ENCODE results near the gene DBH. TPM values are rescaled to one million over a fixed set of nuclear protein-coding genes. Genes with fewer than 3 reads are reported as not detected.

Gene DBH
- total and polyA plus RNA-seq, 10 of the 15 experiments (the other 5 are each of a cell fraction or from before 2014, with no cell fraction given): not detected

DNA sequence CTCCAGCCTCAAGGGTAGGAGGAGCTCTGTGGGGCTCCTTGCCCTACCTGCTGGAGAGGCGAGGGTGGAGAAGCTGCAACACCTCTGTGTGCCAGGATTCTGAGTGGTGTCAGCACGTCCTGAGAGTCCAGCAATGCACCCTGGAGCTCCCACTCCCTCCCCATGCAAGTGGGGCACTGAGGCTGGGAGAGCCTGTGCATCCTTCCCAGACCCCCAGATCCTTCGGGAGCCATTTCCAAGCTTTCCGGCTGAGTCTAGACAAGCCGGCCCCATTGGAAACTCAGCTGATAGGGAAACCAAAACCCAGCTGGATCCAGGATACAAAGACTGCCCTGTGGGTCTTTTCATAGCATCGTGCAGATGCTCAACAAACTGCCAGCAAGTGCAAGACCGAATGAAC is 28.8 kb upstream of the DBH start:
- WGBS (ENCODE audit: insufficient coverage, insufficient replicate concordance, low lambda C conversion rate, missing lambda C conversion rate): 4% methylated on average over 7 of the region's 7 CpGs
- FAIRE-seq (no peak), ATAC-seq (no peak), DNase-seq (ENCODE audit: low read depth, low spot score) (no peak)
- ChIA-PET POLR2A (no interaction called here), SMC1A (ENCODE audit: uncharacterized antibody, unreplicated experiment) (no interaction called here), CTCF (interaction anchor here (1.3 kb wide), 1 partner anchor 19 kb away, joined by 3 read pairs; no protein-coding TSS in a partner anchor), RAD21 (ENCODE audit: unreplicated experiment) (no interaction called here)
- Histone ChIP-seq H3K9ac (ENCODE audit: control insufficient read depth, insufficient read depth, low read length) (no peak overlapping the region), H3K4me2 (ENCODE audit: control insufficient read depth, insufficient read depth) (no peak overlapping the region), H3K36me3 (ENCODE audit: control insufficient read depth in 2 of 2, insufficient read depth in 2 of 2, low read length in 1 of 2) (no peaks in the 10 kb centered on the region), H3K4me1 (ENCODE audit: control insufficient read depth, insufficient read depth, low read length) (no peaks in the 10 kb centered on the region), H3K79me2 (ENCODE audit: control insufficient read depth, insufficient read depth, low read length) (no peaks in the 10 kb centered on the region), H3K27ac (ENCODE audit: control insufficient read depth, insufficient read depth) (no peak overlapping the region), H3K9me3 (replicated peaks; ENCODE audit: control insufficient read depth, insufficient read depth, low read length) (no peaks in the 10 kb centered on the region), H2AFZ (ENCODE audit: control insufficient read depth, low read depth, low read length) (no peak overlapping the region), H3K27me3 (replicated peaks in 1 of 2; ENCODE audit: control insufficient read depth in 2 of 2, insufficient read depth in 2 of 2, low read length in 1 of 2) (peaks cover 0 to 9% of the 10 kb centered on the region in 2 experiments; a peak in 3 of 4 replicates), H3K4me3 (no peak overlapping the region), H4K20me1 (ENCODE audit: control insufficient read depth, insufficient read depth) (no peaks in the 10 kb centered on the region)
- in situ Hi-C loops (cut with MboI): no loop called here
- TF ChIP-seq, protein P1, sequence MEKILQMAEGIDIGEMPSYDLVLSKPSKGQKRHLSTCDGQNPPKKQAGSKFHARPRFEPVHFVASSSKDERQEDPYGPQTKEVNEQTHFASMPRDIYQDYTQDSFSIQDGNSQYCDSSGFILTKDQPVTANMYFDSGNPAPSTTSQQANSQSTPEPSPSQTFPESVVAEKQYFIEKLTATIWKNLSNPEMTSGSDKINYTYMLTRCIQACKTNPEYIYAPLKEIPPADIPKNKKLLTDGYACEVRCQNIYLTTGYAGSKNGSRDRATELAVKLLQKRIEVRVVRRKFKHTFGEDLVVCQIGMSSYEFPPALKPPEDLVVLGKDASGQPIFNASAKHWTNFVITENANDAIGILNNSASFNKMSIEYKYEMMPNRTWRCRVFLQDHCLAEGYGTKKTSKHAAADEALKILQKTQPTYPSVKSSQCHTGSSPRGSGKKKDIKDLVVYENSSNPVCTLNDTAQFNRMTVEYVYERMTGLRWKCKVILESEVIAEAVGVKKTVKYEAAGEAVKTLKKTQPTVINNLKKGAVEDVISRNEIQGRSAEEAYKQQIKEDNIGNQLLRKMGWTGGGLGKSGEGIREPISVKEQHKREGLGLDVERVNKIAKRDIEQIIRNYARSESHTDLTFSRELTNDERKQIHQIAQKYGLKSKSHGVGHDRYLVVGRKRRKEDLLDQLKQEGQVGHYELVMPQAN (conservative IDR thresholded peaks at IDR 0.05): no peak
- TF ChIP-seq MEF2B (IDR thresholded peaks at IDR 0.05; ENCODE audit: partially characterized antibody, poor library complexity, severe bottlenecking) (no peak), IKZF1 (conservative IDR thresholded peaks at IDR 0.05) (no peak), RFX5 (IDR thresholded peaks at IDR 0.05; ENCODE audit: low read depth, low read length) (no peak), SMC3 (IDR thresholded peaks at IDR 0.05; ENCODE audit: borderline replicate concordance, low read length) (no peak), PAX8 (IDR thresholded peaks at IDR 0.05) (no peak), SMAD5 (IDR thresholded peaks at IDR 0.05; ENCODE audit: low read depth) (no peak), PML (IDR thresholded peaks at IDR 0.05; ENCODE audit: low read length) (no peak), NBN (IDR thresholded peaks at IDR 0.05) (no peak), PAX5 (IDR thresholded peaks at IDR 0.05; ENCODE audit: borderline replicate concordance, low read depth, low read length) (no peak), TARDBP (IDR thresholded peaks at IDR 0.05; ENCODE audit: borderline replicate concordance) (no peak), RBBP5 (conservative IDR thresholded peaks at IDR 0.05) (no peak), BCL11A (IDR thresholded peaks at IDR 0.05; ENCODE audit: low read depth, low read length) (no peak), YY1 (IDR thresholded peaks at IDR 0.05; ENCODE audit: low read depth, low read length) (no peak), ZZZ3 (IDR thresholded peaks at IDR 0.05; ENCODE audit: control insufficient read depth, insufficient read length, low read depth) (no peak)
- TF ChIP-seq, protein P2, sequence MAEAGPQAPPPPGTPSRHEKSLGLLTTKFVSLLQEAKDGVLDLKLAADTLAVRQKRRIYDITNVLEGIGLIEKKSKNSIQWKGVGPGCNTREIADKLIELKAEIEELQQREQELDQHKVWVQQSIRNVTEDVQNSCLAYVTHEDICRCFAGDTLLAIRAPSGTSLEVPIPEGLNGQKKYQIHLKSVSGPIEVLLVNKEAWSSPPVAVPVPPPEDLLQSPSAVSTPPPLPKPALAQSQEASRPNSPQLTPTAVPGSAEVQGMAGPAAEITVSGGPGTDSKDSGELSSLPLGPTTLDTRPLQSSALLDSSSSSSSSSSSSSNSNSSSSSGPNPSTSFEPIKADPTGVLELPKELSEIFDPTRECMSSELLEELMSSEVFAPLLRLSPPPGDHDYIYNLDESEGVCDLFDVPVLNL (IDR thresholded peaks at IDR 0.05; ENCODE audit: low read depth, low read length): no peak
- TF ChIP-seq, protein P3, sequence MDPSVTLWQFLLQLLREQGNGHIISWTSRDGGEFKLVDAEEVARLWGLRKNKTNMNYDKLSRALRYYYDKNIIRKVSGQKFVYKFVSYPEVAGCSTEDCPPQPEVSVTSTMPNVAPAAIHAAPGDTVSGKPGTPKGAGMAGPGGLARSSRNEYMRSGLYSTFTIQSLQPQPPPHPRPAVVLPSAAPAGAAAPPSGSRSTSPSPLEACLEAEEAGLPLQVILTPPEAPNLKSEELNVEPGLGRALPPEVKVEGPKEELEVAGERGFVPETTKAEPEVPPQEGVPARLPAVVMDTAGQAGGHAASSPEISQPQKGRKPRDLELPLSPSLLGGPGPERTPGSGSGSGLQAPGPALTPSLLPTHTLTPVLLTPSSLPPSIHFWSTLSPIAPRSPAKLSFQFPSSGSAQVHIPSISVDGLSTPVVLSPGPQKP (IDR thresholded peaks at IDR 0.05; ENCODE audit: low read depth, low read length): no peak
- TF ChIP-seq, protein P4, sequence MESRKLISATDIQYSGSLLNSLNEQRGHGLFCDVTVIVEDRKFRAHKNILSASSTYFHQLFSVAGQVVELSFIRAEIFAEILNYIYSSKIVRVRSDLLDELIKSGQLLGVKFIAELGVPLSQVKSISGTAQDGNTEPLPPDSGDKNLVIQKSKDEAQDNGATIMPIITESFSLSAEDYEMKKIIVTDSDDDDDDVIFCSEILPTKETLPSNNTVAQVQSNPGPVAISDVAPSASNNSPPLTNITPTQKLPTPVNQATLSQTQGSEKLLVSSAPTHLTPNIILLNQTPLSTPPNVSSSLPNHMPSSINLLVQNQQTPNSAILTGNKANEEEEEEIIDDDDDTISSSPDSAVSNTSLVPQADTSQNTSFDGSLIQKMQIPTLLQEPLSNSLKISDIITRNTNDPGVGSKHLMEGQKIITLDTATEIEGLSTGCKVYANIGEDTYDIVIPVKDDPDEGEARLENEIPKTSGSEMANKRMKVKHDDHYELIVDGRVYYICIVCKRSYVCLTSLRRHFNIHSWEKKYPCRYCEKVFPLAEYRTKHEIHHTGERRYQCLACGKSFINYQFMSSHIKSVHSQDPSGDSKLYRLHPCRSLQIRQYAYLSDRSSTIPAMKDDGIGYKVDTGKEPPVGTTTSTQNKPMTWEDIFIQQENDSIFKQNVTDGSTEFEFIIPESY (IDR thresholded peaks at IDR 0.05): no peak
- intact Hi-C loops (cut with micrococcal nuclease; ENCODE audit: unreplicated experiment): no loop called here
- no TSS peak for BruUV-seq (replicated peaks)
